Pancreas (tissue), 10 donors: ENCODE results near the gene GDAP2. TPM values are rescaled to one million over a fixed set of nuclear protein-coding genes. Genes with fewer than 3 reads are reported as not detected.
A peak's percentile ranks its signal among the peaks of the same experiment; 100 is the strongest.

Source experiments
- ATAC-seq, 4 donors: fragments of 200-7000 bp; cut with Tn5 transposase; one replicate each; pipeline versions ENCODE4 v1.8.0 to v1.9.1; 2020; ENCODE audit warnings: mild to moderate bottlenecking in 4 of 4, moderate library complexity in 4 of 4
- DNase-seq, 6 donors: peaks; one replicate each; pipeline ENCODE4 v3.0.0-alpha.2; 2020
- FAIRE-seq: peaks from 2 replicates; lab custom pipeline; 2012; peaks lifted over from hg19 to GRCh38; lab: Jason Lieb, UNC
- H3K27ac ChIP-seq, 4 donors: fragments of 200-600 bp; sonication (generic); 1 replicate in 3 of 4; 2 replicates in 1 of 4; pipeline versions ENCODE4 v1.5.0 to v1.8.0; 2020
- H3K27me3 ChIP-seq, 4 donors: fragments of 200-600 bp; one replicate each; pipeline ENCODE4 v1.8.0; 2021
- H3K36me3 ChIP-seq, 3 donors: fragments of 200-600 bp; sonication (generic) in 1 of 3; one replicate each; pipeline versions ENCODE4 v1.5.0 to v1.8.0; 2020 to 2021
- H3K4me1 ChIP-seq, 3 donors: fragments of 200-600 bp; one replicate each; pipeline ENCODE4 v1.8.0; 2021
- H3K4me3 ChIP-seq, 4 donors: fragments of 200-600 bp; sonication (generic) in 2 of 4; one replicate each; pipeline versions ENCODE4 v1.5.0 to v1.8.0; 2020 to 2021
- H3K9me3 ChIP-seq, 4 donors: fragments of 200-600 bp; one replicate each; pipeline ENCODE4 v1.8.0; 2021
- WGBS, 2 donors: extraction: QIAGEN DNeasy Blood & Tissue Kit; methylation state at CpG; one replicate each; pipeline ENCODE4 v1.1.7; 2013; 5-methylcytosine and 5-hydroxymethylcytosine counted together
- intact Hi-C, 3 donors: fragments of 100-400 bp; cut with DNase I; formaldehyde crosslinking; loops; one replicate each; pipeline versions ENCODE4 v1.11.1 to v1.14.2; 2022
- polyA plus RNA-seq, 2 donors: library from polyadenylated mRNA; stranded (reverse); fragments of 200-250 nt; gene quantifications; one replicate each; pipeline ENCODE4 v1.2.3, GENCODE V29; 2013
- total RNA-seq, 6 donors: library from RNA; stranded (reverse); fragmentation: NEBNext Ultra II Directional in 4 of 6; extraction: Animal tissue kit (Norgen Biotek cat#: 25700) in 4 of 6; gene quantifications; one replicate each; pipeline versions ENCODE4 v1.2.1 to v1.2.4, GENCODE V29; 2021 to 2023
- TF ChIP-seq, protein P1 (sequence below), 4 donors: fragments of 200-600 bp; sonication (generic) in 3 of 4; IDR thresholded peaks; one replicate each; pipeline versions ENCODE4 v1.5.0 to v1.8.0; 2021; ENCODE audit warnings: antibody characterized with exemption in 4 of 4
- donor health status: healthy with polysubstance abuse.
- donor health status: DM: no; HTN: no; CAD: no; lungs with moderate emphysema.
- donor health status: DM: no; HTN: no; CAD: no.
- donor health status: control.
- donor health status: control.
- donor health status: Bipolar disorder and iron deficiency.
- donor health status: DM: yes; HTN: yes; CAD: no.
- donor health status: DM: no; HTN: no; CAD: no.
- donor health status: DM: no; HTN: no; CAD: no.
- donor health status: DM: yes; HTN: yes; CAD: no.

GDAP2 gene
- total and polyA plus RNA-seq, 8 donors = 2.0 to 24.1 (median 14.7) TPM

DNA sequence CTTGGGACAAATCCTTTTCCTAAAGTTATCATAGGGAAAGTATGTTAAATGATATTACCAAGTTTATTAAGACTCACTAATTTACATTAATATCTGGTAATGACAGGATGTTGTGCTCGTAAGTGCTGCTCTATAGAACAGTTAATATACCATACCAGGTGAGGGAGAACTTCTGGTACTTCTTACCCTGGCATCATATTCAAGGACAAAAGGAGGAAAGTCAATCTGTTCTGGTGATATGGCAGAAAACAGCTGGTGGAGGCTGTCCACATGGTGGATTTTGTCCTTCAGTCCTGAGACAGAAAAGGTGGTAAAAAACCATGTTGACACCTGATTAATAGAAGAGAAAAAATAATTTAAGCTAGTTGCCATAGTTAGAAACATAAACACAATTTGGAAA, 51.6 kb downstream of the GDAP2 start:
- TF ChIP-seq, protein P1, sequence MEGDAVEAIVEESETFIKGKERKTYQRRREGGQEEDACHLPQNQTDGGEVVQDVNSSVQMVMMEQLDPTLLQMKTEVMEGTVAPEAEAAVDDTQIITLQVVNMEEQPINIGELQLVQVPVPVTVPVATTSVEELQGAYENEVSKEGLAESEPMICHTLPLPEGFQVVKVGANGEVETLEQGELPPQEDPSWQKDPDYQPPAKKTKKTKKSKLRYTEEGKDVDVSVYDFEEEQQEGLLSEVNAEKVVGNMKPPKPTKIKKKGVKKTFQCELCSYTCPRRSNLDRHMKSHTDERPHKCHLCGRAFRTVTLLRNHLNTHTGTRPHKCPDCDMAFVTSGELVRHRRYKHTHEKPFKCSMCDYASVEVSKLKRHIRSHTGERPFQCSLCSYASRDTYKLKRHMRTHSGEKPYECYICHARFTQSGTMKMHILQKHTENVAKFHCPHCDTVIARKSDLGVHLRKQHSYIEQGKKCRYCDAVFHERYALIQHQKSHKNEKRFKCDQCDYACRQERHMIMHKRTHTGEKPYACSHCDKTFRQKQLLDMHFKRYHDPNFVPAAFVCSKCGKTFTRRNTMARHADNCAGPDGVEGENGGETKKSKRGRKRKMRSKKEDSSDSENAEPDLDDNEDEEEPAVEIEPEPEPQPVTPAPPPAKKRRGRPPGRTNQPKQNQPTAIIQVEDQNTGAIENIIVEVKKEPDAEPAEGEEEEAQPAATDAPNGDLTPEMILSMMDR (IDR thresholded peaks at IDR 0.05) = no peak
- DNase-seq = no peak
- no peak for FAIRE-seq
- intact Hi-C loops = no loop called here
- Histone ChIP-seq H3K27me3 (no peaks in the 10 kb centered on the region), H3K4me3 (no peak overlapping the region), H3K9me3 (no peaks in the 10 kb centered on the region), H3K36me3 (peaks cover 0 to 11% (median 0%) of the 10 kb centered on the region in 3 donors), H3K27ac (no peak overlapping the region), H3K4me1 (peaks cover 0 to 9% (median 5%) of the 10 kb centered on the region in 3 donors)
- ATAC-seq = peak in 2 of 4 donors; percentile 57 to 70
- WGBS, 2 donors = 68 to 79% methylated on average over 1 of the region's 1 CpG

DNA sequence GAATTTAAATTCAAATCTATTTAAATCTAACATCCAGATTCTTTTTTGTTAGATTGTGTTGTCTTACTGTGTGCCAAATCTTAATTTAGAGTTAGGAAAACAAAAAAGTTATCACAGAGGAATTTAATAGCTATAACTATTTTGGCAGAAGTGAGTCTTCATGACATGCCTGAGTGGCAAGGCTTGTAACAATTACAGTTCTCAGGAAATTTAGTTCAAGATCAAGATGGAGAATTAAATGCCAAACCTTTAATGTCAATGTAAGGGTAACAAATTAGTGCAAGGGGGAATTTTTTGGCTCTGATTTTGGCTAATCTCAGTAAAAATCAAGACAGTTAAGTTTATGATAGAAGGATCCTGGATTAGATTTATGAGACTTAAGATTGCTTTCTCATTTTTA, 58.4 kb downstream of the GDAP2 start:
- no peak for FAIRE-seq
- H3K4me3 ChIP-seq = no peak overlapping the region
- no peak for ATAC-seq
- intact Hi-C loops = no loop called here
- peaks cover 0 to 24% (median 5%) of the 10 kb centered on the region in 3 donors for H3K36me3 ChIP-seq
- TF ChIP-seq, protein P1 (IDR thresholded peaks at IDR 0.05) = no peak
- H3K27me3 ChIP-seq = no peaks in the 10 kb centered on the region
- no peak for DNase-seq
- H3K27ac ChIP-seq = no peak overlapping the region
- no peaks in the 10 kb centered on the region for H3K9me3 ChIP-seq
- no peaks in the 10 kb centered on the region for H3K4me1 ChIP-seq

DNA sequence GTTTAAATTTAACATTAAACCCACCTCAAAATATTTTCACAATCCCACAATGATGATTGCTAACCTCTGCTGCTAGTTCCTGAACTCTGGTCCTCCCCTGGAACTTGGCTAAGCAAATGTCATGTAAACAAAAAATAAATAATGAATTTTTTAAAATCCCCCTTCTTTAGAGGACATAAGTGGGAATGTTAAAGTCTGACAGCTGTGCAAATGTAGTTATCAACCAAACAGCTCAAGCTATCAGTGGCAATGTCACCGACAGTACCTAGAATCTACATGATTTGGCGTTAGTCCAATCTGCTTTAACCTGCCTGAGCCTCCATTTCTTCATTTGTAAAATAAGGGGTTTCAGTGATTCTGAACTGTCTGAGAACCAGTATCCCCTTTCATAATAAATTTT, 67.7 kb downstream of the GDAP2 start:
- Histone ChIP-seq H3K9me3 (no peaks in the 10 kb centered on the region), H3K4me3 (no peak overlapping the region), H3K4me1 (peaks cover 20 to 32% (median 21%) of the 10 kb centered on the region in 3 donors), H3K27ac (peak overlapping the region in 1 of 4 donors; percentile 49), H3K36me3 (peaks cover 0 to 4% (median 0%) of the 10 kb centered on the region in 3 donors), H3K27me3 (no peaks in the 10 kb centered on the region)
- ATAC-seq (peak; percentile 36 to 75 (median 71)), FAIRE-seq (no peak), DNase-seq (no peak)
- intact Hi-C loops = no loop called here
- 25 to 27% methylated on average over 2 of the region's 2 CpGs for WGBS, 2 donors
- TF ChIP-seq, protein P1 (IDR thresholded peaks at IDR 0.05) = no peak

DNA sequence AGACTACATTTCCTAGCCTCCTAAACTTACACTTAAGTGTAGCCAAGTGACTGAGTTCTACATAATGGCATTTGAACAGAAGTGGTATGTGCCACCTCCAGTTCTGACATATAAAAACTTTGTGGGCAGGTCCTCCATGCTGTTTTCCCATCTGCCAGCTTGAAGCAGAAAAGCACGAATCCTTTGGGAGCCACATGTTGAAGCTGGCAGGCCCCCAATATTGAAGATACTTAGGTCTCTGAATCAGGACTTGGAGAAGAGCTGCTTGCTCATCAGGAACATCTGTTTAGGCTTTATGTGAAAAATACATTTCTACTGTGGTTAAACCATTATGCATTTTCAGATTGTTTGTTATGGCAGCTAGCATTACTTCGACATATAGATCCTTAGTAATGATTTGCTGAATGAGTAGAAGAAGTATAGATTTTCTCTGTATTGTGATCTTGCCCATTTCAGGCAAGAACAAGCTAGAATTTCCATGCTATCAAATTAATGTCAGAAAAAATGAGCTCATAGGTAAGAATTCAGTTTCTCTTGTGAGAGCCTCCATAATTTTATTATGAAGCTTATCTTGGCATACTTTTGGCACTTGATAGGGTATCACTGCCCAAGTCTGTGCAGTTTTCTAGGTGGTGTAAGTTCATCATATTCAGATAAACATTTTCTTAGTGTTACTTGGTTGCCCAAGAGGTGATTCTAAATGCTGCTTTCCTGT, 68.4 kb downstream of the GDAP2 start:
- intact Hi-C loops = no loop called here
- Histone ChIP-seq H3K4me1 (peaks cover 20 to 32% (median 27%) of the 10 kb centered on the region in 3 donors), H3K9me3 (no peaks in the 10 kb centered on the region), H3K27me3 (no peaks in the 10 kb centered on the region), H3K36me3 (peaks cover 0 to 2% (median 0%) of the 10 kb centered on the region in 3 donors), H3K4me3 (no peak overlapping the region), H3K27ac (peak overlapping the region in 2 of 4 donors; percentile 18 to 49)
- 58 to 65% methylated on average over 2 of the region's 2 CpGs for WGBS, 2 donors
- DNase-seq (no peak), ATAC-seq (peak in 1 of 4 donors; percentile 11), FAIRE-seq (no peak)
- TF ChIP-seq, protein P1 (IDR thresholded peaks at IDR 0.05) = no peak

DNA sequence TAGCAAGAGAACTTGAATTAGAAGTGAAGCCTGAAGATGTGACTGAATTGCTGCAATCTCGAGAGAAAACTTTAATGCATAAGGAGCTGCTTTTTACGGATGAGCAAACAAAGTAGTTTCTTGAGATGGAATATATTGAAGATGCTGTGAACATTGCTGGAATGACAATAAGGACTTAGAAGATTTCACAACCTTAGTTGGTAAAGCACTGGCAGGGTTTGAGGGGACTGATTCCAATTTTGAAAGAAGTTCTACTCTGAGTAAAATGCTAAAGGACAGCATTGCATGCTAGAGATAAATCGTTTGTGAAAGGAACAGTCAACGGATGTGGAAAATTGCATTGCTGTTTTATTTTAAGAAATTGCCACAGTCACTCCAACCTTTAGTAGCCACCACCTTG, 69.5 kb downstream of the GDAP2 start:
- WGBS, 2 donors = 91% methylated on average over 4 of the region's 4 CpGs
- no peaks in the 10 kb centered on the region for H3K27me3 ChIP-seq

More for the DNA sequence above, 69.5 kb downstream of the GDAP2 start:
- ATAC-seq (no peak), FAIRE-seq (no peak), DNase-seq (no peak)
- no peak overlapping the region for H3K4me3 ChIP-seq
- no peaks in the 10 kb centered on the region for H3K9me3 ChIP-seq
- TF ChIP-seq, protein P1 (IDR thresholded peaks at IDR 0.05) = no peak
- intact Hi-C loops = no loop called here
- H3K4me1 ChIP-seq = peaks cover 20 to 32% (median 27%) of the 10 kb centered on the region in 3 donors
- no peaks in the 10 kb centered on the region for H3K36me3 ChIP-seq
- no peak overlapping the region for H3K27ac ChIP-seq
